A673 (cell line): ENCODE results near the gene PRKD1. TPM values are rescaled to one million over a fixed set of nuclear protein-coding genes. Genes with fewer than 3 reads are reported as not detected.

Experiments used
- BruUV-seq: library from RNA; stranded (reverse); fragments of 400-500 nt; replicated peaks from 2 replicates; lab custom pipeline; 2021; lab: Mats Ljungman, UMichigan
- CTCF ChIA-PET: fragments of 300-600 bp; sonication (Branson Sonifier 250); formaldehyde crosslinking; loops from one replicate; lab custom pipeline; 2022; ENCODE audit warnings: antibody characterized with exemption; lab: Charles Lee
- POLR2A ChIA-PET: fragments of 300-600 bp; sonication (Branson Sonifier 250); formaldehyde crosslinking; loops from one replicate; lab custom pipeline; 2022; ENCODE audit warnings: antibody characterized with exemption; ENCODE audit not compliant: low non-redundant PET; lab: Charles Lee
- DNase-seq: peaks from one replicate; pipeline ENCODE4 v3.0.0-alpha.2; 2015; ENCODE audit warnings: low spot score
- H3K27ac ChIP-seq: fragments of 200-600 bp; sonication (generic); 2 replicates; pipeline ENCODE4 v1.5.1; 2016; ENCODE audit warnings: mixed run types, low read depth, mild to moderate bottlenecking, mixed read lengths, antibody characterized with exemption, low read length; ENCODE audit not compliant: poor library complexity, severe bottlenecking
- H3K27me3 ChIP-seq: fragments of 200-600 bp; sonication (generic); replicated peaks from 2 replicates; pipeline ENCODE4 v1.6.1; 2017; ENCODE audit warnings: mixed run types, low read depth, mild to moderate bottlenecking, mixed read lengths, antibody characterized with exemption, low read length; ENCODE audit not compliant: insufficient read depth, poor library complexity
- H3K36me3 ChIP-seq: fragments of 200-600 bp; sonication (generic); 2 replicates; pipeline ENCODE4 v1.6.1; 2016; ENCODE audit warnings: mixed run types, mild to moderate bottlenecking, mixed read lengths, antibody characterized with exemption, low read length; ENCODE audit not compliant: insufficient read depth, poor library complexity, severe bottlenecking
- H3K4me1 ChIP-seq: fragments of 200-600 bp; sonication (generic); 2 replicates; pipeline ENCODE4 v1.6.1; 2017; ENCODE audit warnings: mixed run types, mild to moderate bottlenecking, mixed read lengths, antibody characterized with exemption, low read length; ENCODE audit not compliant: insufficient read depth, poor library complexity, severe bottlenecking
- H3K4me3 ChIP-seq: fragments of 200-600 bp; sonication (generic); 2 replicates; pipeline ENCODE4 v1.5.1; 2016; ENCODE audit warnings: low read depth, mixed run types, mild to moderate bottlenecking, mixed read lengths, low read length; ENCODE audit not compliant: poor library complexity, severe bottlenecking
- H3K9me3 ChIP-seq: fragments of 200-600 bp; sonication (generic); 2 replicates; pipeline ENCODE4 v1.6.1; 2016; ENCODE audit warnings: mixed run types, low read depth, mild to moderate bottlenecking, mixed read lengths, antibody characterized with exemption, low read length; ENCODE audit not compliant: poor library complexity, severe bottlenecking
- EZH2 ChIP-seq: fragments of 200-600 bp; sonication (generic); IDR thresholded peaks from 2 replicates; pipeline ENCODE4 v1.6.1; 2017; ENCODE audit warnings: borderline replicate concordance, low read depth, mild to moderate bottlenecking, mixed read lengths, antibody characterized with exemption, low read length; ENCODE audit not compliant: poor library complexity, severe bottlenecking
- intact Hi-C: fragments of 100-400 bp; cut with micrococcal nuclease; formaldehyde crosslinking; loops from one replicate; pipeline ENCODE4 v1.10.0; 2022; ENCODE audit not compliant: unreplicated experiment
- total RNA-seq: library from RNA; stranded (reverse); gene quantifications from 2 replicates; pipeline ENCODE4 v1.2.3, GENCODE V29; 2021
- TF ChIP-seq, protein P1 (sequence below): fragments of 300-800, 200-600 bp; sonication (generic); conservative IDR thresholded peaks from 2 replicates; pipeline ENCODE4 v1.5.1; 2017; ENCODE audit warnings: low read depth, mild to moderate bottlenecking, antibody characterized with exemption, low read length, moderate library complexity, mixed read lengths

The PRKD1 gene
- total RNA-seq, 1 experiment from 2014 or later = 45.7 TPM

DNA sequence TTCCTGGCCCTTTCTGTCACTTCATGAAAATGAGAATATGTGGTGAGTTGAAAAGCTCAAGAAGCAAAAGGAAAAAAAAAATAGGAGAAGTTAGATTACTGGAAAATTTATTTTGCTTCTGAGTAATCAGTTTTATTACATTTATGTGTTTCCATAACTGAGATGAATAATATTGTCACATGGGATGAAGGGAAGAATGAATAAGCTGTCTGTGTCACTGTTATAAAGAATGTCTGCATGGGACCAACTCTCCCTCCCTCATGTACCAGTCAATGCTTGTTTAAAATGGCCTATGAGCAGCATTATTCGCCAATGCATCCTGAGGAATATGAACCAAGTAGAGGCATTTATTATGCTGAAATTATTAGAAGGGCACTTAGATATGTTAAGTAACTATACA lies 246.3 kb downstream of the PRKD1 start:
- Histone ChIP-seq H3K4me1 (peaks cover 13% of the 10 kb centered on the region), H3K4me3 (no peak overlapping the region), H3K27me3 (no peaks in the 10 kb centered on the region), H3K27ac (no peak overlapping the region), H3K36me3 (no peaks in the 10 kb centered on the region), H3K9me3 (no peaks in the 10 kb centered on the region)
- no peak for DNase-seq
- BruUV-seq = no TSS peak
- TF ChIP-seq, protein P1, sequence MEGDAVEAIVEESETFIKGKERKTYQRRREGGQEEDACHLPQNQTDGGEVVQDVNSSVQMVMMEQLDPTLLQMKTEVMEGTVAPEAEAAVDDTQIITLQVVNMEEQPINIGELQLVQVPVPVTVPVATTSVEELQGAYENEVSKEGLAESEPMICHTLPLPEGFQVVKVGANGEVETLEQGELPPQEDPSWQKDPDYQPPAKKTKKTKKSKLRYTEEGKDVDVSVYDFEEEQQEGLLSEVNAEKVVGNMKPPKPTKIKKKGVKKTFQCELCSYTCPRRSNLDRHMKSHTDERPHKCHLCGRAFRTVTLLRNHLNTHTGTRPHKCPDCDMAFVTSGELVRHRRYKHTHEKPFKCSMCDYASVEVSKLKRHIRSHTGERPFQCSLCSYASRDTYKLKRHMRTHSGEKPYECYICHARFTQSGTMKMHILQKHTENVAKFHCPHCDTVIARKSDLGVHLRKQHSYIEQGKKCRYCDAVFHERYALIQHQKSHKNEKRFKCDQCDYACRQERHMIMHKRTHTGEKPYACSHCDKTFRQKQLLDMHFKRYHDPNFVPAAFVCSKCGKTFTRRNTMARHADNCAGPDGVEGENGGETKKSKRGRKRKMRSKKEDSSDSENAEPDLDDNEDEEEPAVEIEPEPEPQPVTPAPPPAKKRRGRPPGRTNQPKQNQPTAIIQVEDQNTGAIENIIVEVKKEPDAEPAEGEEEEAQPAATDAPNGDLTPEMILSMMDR = no peak
- no peak for TF ChIP-seq EZH2
- intact Hi-C loops = no loop called here
- CTCF ChIA-PET = no interaction called here
- POLR2A ChIA-PET = no interaction called here

DNA sequence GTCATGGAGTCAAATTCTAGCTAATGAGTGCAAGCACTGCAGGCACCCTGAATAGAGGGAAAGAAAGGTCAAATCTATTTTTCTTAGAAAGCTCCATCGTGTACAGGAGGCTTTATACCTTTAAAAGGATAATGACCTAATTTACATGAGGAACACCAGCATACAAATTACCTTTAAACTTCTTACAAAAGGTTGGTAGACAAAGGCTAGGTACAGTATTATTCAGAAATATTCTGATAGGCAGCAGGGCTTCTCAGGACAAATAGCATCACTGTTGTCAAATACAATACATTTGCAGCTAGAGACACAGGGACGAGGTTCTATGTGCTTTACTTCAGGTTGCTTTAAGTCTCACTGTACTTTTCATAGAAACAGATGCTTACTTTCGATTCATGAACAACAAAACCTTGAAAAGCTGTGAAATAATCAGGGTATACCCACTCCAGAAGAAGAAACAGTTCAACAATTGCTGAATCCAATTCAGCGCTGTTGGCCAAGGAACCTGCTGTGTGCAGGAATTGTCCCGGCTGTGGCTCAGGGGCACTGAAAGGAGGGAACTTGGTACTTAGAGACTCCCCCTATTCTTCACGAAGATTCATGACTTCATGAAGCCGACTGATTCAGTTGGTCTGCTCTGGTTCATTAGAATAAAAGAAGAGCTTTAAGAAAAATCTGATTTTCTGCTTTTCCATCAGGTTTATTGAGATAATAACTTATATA lies 252.9 kb downstream of the PRKD1 start:
- CTCF ChIA-PET = no interaction called here
- Histone ChIP-seq H3K27me3 (no peaks in the 10 kb centered on the region), H3K4me1 (peaks cover 7% of the 10 kb centered on the region), H3K27ac (no peak overlapping the region), H3K4me3 (no peak overlapping the region), H3K9me3 (no peaks in the 10 kb centered on the region), H3K36me3 (no peaks in the 10 kb centered on the region)
- POLR2A ChIA-PET = no interaction called here
- no peak for DNase-seq
- no TSS peak for BruUV-seq
- intact Hi-C loops = no loop called here
- no peak for TF ChIP-seq EZH2
- TF ChIP-seq, protein P1 = no peak

DNA sequence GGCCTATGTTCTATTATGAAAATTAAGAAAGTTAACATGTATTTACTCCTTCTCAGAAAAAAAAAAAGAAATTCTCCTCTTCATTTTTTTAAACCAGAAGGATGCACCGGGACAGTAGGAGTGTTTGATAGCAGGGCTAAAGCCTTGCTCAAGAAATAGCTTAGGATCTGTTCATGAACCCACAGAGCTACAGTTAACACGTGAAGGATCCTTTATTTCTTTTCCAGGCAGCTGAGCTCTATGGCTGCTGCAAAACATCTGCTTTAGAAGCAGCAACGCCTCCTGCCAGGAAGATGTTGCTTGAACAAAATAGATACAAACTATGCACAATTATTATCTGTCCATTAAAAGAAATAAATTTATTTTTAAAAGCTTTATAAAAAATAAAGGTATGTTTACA lies 254.8 kb downstream of the PRKD1 start:
- ChIA-PET POLR2A (no interaction called here), CTCF (no interaction called here)
- H3K9me3 ChIP-seq = no peaks in the 10 kb centered on the region
- no peak overlapping the region for H3K27ac ChIP-seq
- peaks cover 7% of the 10 kb centered on the region for H3K4me1 ChIP-seq
- intact Hi-C loops = no loop called here
- no peaks in the 10 kb centered on the region for H3K36me3 ChIP-seq
- no peaks in the 10 kb centered on the region for H3K27me3 ChIP-seq
- no TSS peak for BruUV-seq
- TF ChIP-seq EZH2 = no peak
- no peak for DNase-seq
- no peak overlapping the region for H3K4me3 ChIP-seq

DNA sequence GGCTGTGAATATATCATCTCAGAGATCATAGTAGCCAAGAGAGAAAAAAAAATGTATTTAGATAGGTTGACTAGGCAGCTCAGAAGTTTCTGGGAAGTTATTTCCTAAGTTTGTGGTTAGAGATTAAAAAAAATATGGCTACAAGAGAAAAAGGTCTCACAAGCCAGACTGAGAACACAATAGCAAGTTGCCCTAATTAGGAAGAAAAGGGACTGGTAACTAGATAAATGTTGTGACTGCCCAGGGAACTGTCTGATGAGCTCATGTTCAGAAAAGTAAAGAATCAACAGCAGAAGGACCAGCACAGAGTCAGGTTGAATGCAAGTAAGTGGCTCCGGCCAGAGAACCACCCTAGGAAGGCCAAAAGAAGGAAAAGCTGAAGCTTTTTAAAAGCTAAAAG lies 256.6 kb downstream of the PRKD1 start:
- intact Hi-C loops = no loop called here
- no peak overlapping the region for H3K27ac ChIP-seq
- H3K36me3 ChIP-seq = peaks cover under 1% of the 10 kb centered on the region
- H3K9me3 ChIP-seq = no peaks in the 10 kb centered on the region
- TF ChIP-seq EZH2 = no peak
- TF ChIP-seq, protein P1 = no peak
- ChIA-PET CTCF (no interaction called here), POLR2A (no interaction called here)
- H3K27me3 ChIP-seq = no peaks in the 10 kb centered on the region
- no peak overlapping the region for H3K4me3 ChIP-seq
- peaks cover 7% of the 10 kb centered on the region for H3K4me1 ChIP-seq
- BruUV-seq = no TSS peak
- DNase-seq = no peak
